Parathyroid adenoma (tissue), 2 donors: ENCODE measurements around the gene EHMT2.

Experiments used
- H2AFZ ChIP-seq: fragments of 300-600 bp; sonication (generic); one replicate; pipeline ENCODE4 v1.7.0; 2017; ENCODE audit warnings: antibody characterized with exemption, mild to moderate bottlenecking
- H3K27ac ChIP-seq: fragments of 300-600 bp; sonication (generic); one replicate; pipeline ENCODE4 v1.7.0; 2017
- H3K27me3 ChIP-seq: fragments of 300-600 bp; sonication (generic); one replicate; pipeline ENCODE4 v1.7.0; 2017; ENCODE audit warnings: low read length; ENCODE audit not compliant: control insufficient read depth, insufficient read depth
- H3K36me3 ChIP-seq: fragments of 300-600 bp; sonication (generic); one replicate; pipeline ENCODE4 v1.7.0; 2017; ENCODE audit warnings: low read length; ENCODE audit not compliant: control insufficient read depth, insufficient read depth
- H3K4me1 ChIP-seq: fragments of 300-600 bp; sonication (generic); one replicate; pipeline ENCODE4 v1.7.0; 2017; ENCODE audit warnings: control low read depth
- H3K4me2 ChIP-seq: fragments of 300-600 bp; sonication (generic); one replicate; pipeline ENCODE4 v1.7.0; 2017; ENCODE audit warnings: low read length
- H3K4me3 ChIP-seq: fragments of 300-600 bp; sonication (generic); one replicate; pipeline ENCODE4 v1.7.0; 2017; ENCODE audit warnings: low read depth, low read length
- H3K79me2 ChIP-seq: fragments of 300-600 bp; sonication (generic); one replicate; pipeline ENCODE4 v1.7.0; 2017; ENCODE audit warnings: control low read depth
- H3K9ac ChIP-seq: fragments of 300-600 bp; sonication (generic); one replicate; pipeline ENCODE4 v1.7.0; 2017; ENCODE audit warnings: mild to moderate bottlenecking
- H3K9me3 ChIP-seq: fragments of 300-600 bp; sonication (generic); one replicate; pipeline ENCODE4 v1.7.0; 2017; ENCODE audit warnings: low read length; ENCODE audit not compliant: control insufficient read depth
- TF ChIP-seq, protein P1 (sequence below): fragments of 300-600 bp; sonication (generic); IDR thresholded peaks from one replicate; pipeline ENCODE4 v1.7.0; 2017; ENCODE audit warnings: antibody characterized with exemption, mild to moderate bottlenecking
- donor health status: primary hyperparathyroidism.

Gene EHMT2

DNA sequence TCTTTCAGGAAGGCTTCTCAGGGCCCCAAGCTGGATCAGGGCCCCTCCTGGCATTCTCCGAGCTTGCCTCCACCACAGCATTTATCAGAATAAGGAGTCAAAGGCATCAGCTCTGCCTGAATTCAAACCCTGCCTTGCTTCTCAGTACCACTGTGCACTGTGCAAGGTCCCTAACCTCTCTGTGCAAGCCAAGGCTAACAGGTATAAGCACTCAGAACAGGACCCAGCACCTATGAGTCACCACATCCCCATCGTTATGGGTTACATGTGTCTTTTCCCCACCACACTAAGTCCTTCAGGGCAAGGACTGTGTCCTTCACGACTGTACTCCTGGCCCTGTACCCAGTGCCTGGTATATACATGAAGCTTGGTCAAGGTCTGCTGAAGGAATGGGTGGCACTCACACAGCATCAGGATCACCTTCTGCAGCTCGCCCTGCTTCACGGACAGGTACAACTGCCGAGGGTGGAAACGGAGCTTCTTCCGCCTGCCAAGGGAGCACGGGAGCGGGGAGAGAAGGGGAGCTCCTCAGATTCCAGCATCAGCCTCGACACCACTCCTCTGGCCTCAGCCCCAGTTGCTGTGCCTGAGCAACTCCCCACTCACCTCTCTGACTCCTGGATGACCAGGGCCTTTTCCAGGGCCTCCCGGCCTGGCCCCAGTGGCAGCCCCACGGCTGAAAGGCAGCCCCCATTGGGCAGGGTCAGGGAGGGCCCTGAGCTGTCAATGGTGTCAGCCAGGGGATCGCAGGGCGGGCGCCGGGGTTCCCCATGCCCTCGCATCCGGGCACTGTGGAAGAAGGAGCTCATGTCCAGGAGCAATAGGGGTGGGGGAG is 10.1 kb downstream of the EHMT2 start:
- H3K27me3 ChIP-seq = no peaks in the 10 kb centered on the region
- H3K27ac ChIP-seq = no peak overlapping the region
- H3K4me2 ChIP-seq = no peak overlapping the region
- TF ChIP-seq, protein P1, sequence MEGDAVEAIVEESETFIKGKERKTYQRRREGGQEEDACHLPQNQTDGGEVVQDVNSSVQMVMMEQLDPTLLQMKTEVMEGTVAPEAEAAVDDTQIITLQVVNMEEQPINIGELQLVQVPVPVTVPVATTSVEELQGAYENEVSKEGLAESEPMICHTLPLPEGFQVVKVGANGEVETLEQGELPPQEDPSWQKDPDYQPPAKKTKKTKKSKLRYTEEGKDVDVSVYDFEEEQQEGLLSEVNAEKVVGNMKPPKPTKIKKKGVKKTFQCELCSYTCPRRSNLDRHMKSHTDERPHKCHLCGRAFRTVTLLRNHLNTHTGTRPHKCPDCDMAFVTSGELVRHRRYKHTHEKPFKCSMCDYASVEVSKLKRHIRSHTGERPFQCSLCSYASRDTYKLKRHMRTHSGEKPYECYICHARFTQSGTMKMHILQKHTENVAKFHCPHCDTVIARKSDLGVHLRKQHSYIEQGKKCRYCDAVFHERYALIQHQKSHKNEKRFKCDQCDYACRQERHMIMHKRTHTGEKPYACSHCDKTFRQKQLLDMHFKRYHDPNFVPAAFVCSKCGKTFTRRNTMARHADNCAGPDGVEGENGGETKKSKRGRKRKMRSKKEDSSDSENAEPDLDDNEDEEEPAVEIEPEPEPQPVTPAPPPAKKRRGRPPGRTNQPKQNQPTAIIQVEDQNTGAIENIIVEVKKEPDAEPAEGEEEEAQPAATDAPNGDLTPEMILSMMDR = no peak
- H3K9ac ChIP-seq = no peak overlapping the region
- no peaks in the 10 kb centered on the region for H3K79me2 ChIP-seq
- no peaks in the 10 kb centered on the region for H3K9me3 ChIP-seq
- H3K4me3 ChIP-seq = no peak overlapping the region
- no peaks in the 10 kb centered on the region for H3K4me1 ChIP-seq
- no peak overlapping the region for H2AFZ ChIP-seq
- H3K36me3 ChIP-seq = no peaks in the 10 kb centered on the region

DNA sequence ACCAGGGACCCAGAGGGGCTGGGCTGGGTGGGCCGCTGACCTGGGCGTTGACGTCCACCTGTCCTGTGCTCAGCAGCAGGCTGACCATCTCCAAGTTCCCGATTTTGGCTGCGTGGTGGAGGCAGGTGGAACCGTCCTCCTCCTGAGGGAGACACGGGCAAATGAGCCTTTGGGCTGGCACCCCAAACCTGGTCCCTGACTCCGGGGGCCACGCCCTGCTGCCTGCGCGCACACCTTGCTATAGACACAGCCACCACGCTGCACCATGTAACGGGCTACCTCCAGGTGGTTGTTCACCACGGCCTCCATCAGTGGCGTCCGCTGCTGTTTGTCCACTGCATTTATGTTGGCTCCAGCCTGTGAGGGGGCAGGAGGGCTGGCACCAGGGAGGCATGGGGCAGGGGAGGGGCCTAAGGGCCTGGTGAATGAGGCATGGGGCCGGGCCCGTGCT is 10.9 kb downstream of the EHMT2 start:
- TF ChIP-seq, protein P1 = no peak
- Histone ChIP-seq H3K4me1 (no peaks in the 10 kb centered on the region), H3K36me3 (no peaks in the 10 kb centered on the region), H2AFZ (no peak overlapping the region), H3K9me3 (no peaks in the 10 kb centered on the region), H3K27ac (no peak overlapping the region), H3K4me2 (no peak overlapping the region), H3K79me2 (no peaks in the 10 kb centered on the region), H3K4me3 (no peak overlapping the region), H3K9ac (no peak overlapping the region), H3K27me3 (no peaks in the 10 kb centered on the region)

DNA sequence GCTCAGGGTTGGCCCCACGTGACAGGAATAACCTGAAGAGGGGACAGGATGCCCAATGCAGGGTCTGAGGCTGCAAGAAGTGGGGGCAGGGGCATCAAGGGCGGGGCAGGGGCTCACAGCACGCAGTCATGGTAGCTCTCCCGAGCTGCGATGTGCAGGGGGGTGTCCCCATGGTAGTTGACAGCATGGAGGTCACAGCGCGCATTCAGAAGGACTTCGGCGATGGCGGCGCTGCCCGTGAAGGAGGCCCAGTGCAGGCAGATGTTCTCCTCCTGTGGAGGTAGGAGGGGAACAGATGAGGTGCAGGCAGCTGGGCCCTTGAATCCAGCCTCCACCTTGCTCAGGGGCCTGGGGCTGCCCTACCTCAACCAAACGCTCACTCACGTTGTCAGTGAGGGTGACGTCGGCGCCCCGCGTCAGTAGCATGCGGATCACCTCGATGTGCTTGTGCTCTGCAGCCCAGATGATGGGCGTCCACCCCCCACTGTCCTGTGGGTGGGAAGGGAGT is 12.9 kb downstream of the EHMT2 start:
- Histone ChIP-seq H3K27ac (no peak overlapping the region), H3K36me3 (no peaks in the 10 kb centered on the region), H3K9me3 (no peaks in the 10 kb centered on the region), H3K4me2 (no peak overlapping the region), H3K27me3 (no peaks in the 10 kb centered on the region), H3K79me2 (no peaks in the 10 kb centered on the region), H3K4me1 (no peaks in the 10 kb centered on the region), H3K4me3 (no peak overlapping the region), H3K9ac (no peak overlapping the region), H2AFZ (no peak overlapping the region)
- TF ChIP-seq, protein P1 = no peak

DNA sequence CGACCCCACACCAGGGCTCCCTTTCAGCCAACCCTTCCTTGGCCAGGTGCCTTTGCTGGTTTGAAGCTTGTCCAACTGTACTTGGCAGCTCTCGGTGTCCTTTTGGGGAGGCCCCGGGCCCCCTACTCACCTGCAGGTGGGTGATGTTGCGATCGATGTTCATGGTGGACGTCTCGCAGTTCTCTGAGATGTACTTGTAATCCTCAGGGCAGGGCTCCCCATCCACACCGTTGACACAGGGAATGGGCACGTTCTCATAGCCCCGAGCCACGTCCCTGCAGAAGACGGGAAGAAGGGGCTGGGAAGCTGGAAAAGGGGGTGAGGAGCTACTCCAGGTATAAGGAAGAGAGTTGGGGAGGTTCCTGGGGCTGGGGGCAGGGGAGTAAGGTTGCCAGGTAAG is 13.8 kb downstream of the EHMT2 start:
- TF ChIP-seq, protein P1 = no peak
- Histone ChIP-seq H3K79me2 (no peaks in the 10 kb centered on the region), H3K4me3 (no peak overlapping the region), H2AFZ (no peak overlapping the region), H3K4me1 (no peaks in the 10 kb centered on the region), H3K27ac (no peak overlapping the region), H3K27me3 (no peaks in the 10 kb centered on the region), H3K36me3 (no peaks in the 10 kb centered on the region), H3K9me3 (no peaks in the 10 kb centered on the region), H3K9ac (no peak overlapping the region), H3K4me2 (no peak overlapping the region)

DNA sequence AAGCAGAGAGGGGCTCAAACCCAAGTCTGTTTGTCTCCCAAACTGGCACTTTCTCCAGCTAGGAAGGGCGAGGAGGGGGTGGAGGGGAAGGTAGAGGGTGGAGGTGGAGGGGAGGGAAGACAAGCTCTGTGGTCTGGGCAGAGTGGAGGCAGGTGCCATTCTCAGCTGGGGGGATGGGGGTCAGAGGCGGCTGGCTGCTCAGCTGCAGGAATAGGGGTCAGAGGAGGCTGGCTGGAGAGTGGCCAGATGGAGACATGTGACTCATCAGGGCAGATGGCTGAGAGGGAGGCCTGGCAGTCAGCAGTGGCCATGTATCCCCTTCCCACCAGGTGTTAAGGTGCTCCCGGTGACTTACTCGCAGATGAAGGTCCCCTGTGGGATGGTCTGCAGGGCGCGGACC is 15.2 kb downstream of the EHMT2 start:
- Histone ChIP-seq H3K4me1 (no peaks in the 10 kb centered on the region), H3K36me3 (no peaks in the 10 kb centered on the region), H3K4me3 (no peak overlapping the region), H3K9ac (no peak overlapping the region), H3K27ac (no peak overlapping the region), H3K79me2 (no peaks in the 10 kb centered on the region), H3K4me2 (no peak overlapping the region), H3K9me3 (no peaks in the 10 kb centered on the region), H2AFZ (no peak overlapping the region), H3K27me3 (no peaks in the 10 kb centered on the region)
- TF ChIP-seq, protein P1 = no peak
